Ascending aorta (tissue), 2 donors: Measurements from ENCODE around the gene UBE3C. TPM values are rescaled to one million over a fixed set of nuclear protein-coding genes. Genes with fewer than 3 reads are reported as not detected.

ENCODE experiments used
- DNase-seq, 2 donors: peaks; one replicate each; pipeline ENCODE4 v3.0.0-alpha.2; 2019; ENCODE audit warnings: low spot score in 2 of 2
- H3K27ac ChIP-seq, 2 donors: fragments of 200-600 bp; sonication (generic); one replicate each; pipeline ENCODE4 v1.5.1; 2016 to 2017; ENCODE audit warnings: mild to moderate bottlenecking in 1 of 2
- H3K27me3 ChIP-seq: fragments of 200-600 bp; sonication (generic); one replicate; pipeline ENCODE4 v1.5.1; 2017
- H3K36me3 ChIP-seq, 2 donors: fragments of 200-600 bp; sonication (generic); one replicate each; pipeline ENCODE4 v1.5.1; 2016
- H3K4me1 ChIP-seq, 2 donors: fragments of 200-600 bp; sonication (generic); one replicate each; pipeline ENCODE4 v1.5.1; 2016 to 2017; ENCODE audit warnings: mild to moderate bottlenecking in 1 of 2
- H3K4me3 ChIP-seq, 2 donors: fragments of 200-600 bp; sonication (generic); one replicate each; pipeline ENCODE4 v1.5.1; 2016 to 2017; ENCODE audit warnings: mild to moderate bottlenecking in 1 of 2
- H3K9me3 ChIP-seq, 2 donors: fragments of 200-600 bp; sonication (generic); one replicate each; pipeline ENCODE4 v1.5.1; 2016
- CTCF ChIP-seq, 3 experiments: fragments of 200-600 bp in 2 of 3; fragments of 450-650 bp in 1 of 3; sonication (generic) in 2 of 3; IDR thresholded peaks; one replicate each; pipeline ENCODE4 v1.5.1; 2016 to 2019; ENCODE audit warnings: antibody characterized with exemption in 3 of 3, mild to moderate bottlenecking in 1 of 3, moderate library complexity in 1 of 3
- intact Hi-C: fragments of 100-400 bp; cut with DNase I; formaldehyde crosslinking; loops from one replicate; pipeline ENCODE4 v1.15.1; 2023
- total RNA-seq: library from RNA; depleted of rRNA; stranded (reverse); fragments of >200 nt; gene quantifications from one replicate; pipeline ENCODE4 v1.1.0, GENCODE V29; 2016

The UBE3C gene
- total RNA-seq, 1 donor from 2014 or later: 31.7 TPM

- intact Hi-C loops: no loop called here
- no peaks in the 10 kb centered on the region for H3K36me3 ChIP-seq
- no peak for DNase-seq
- no peaks in the 10 kb centered on the region for H3K9me3 ChIP-seq
- H3K4me3 ChIP-seq: no peak overlapping the region
- TF ChIP-seq CTCF (IDR thresholded peaks at IDR 0.05): no peak
- H3K4me1 ChIP-seq: peaks cover 0 to 2% of the 10 kb centered on the region in 2 donors
- H3K27ac ChIP-seq: no peak overlapping the region
- H3K27me3 ChIP-seq: no peaks in the 10 kb centered on the region
These were observed 5.4 kb upstream of the UBE3C start for GRCh38 chr7:157133304-157133703.

GRCh38 chr7:157136372-157136771, 2.4 kb upstream of the UBE3C start:
- no peaks in the 10 kb centered on the region for H3K9me3 ChIP-seq
- no peak for DNase-seq
- peaks cover 9 to 16% of the 10 kb centered on the region in 2 donors for H3K4me1 ChIP-seq
- H3K27me3 ChIP-seq: no peaks in the 10 kb centered on the region
- no peak overlapping the region for H3K4me3 ChIP-seq
- peak overlapping the region; percentile 28 to 50 for H3K27ac ChIP-seq
- no peak for TF ChIP-seq CTCF (IDR thresholded peaks at IDR 0.05)
- peaks cover 0 to 4% of the 10 kb centered on the region in 2 donors for H3K36me3 ChIP-seq
- intact Hi-C loops: loop anchor here (5.0 kb wide), 5 partner anchors 189 to 1839 kb away; partner anchors contain the start of genes DNAJB6, INSIG1, LMBR1 and NOM1

GRCh38 chr7:157138101-157138423, 664 bp upstream of the UBE3C start:
- Histone ChIP-seq H3K4me1 (peaks cover 9 to 16% of the 10 kb centered on the region in 2 donors), H3K36me3 (peaks cover 0 to 14% of the 10 kb centered on the region in 2 donors), H3K9me3 (no peaks in the 10 kb centered on the region), H3K27me3 (no peaks in the 10 kb centered on the region), H3K4me3 (peak overlapping the region; percentile 72 to 94), H3K27ac (peak overlapping the region; percentile 82 to 90)
- no peak for TF ChIP-seq CTCF (IDR thresholded peaks at IDR 0.05)
- no peak for DNase-seq
- intact Hi-C loops: loop anchor here (2.0 to 5.0 kb wide), 6 partner anchors 135 to 1841 kb away; partner anchors contain the start of genes DNAJB6, INSIG1, LMBR1 and NOM1

- intact Hi-C loops: loop anchor here (2.0 to 5.0 kb wide), 6 partner anchors 134 to 1842 kb away; partner anchors contain the start of genes DNAJB6, INSIG1, LMBR1 and NOM1
- H3K27me3 ChIP-seq: no peaks in the 10 kb centered on the region
- H3K4me3 ChIP-seq: peak overlapping the region; percentile 72 to 94
- peak overlapping the region; percentile 87 to 90 for H3K27ac ChIP-seq
- no peaks in the 10 kb centered on the region for H3K9me3 ChIP-seq
- H3K4me1 ChIP-seq: peaks cover 9 to 16% of the 10 kb centered on the region in 2 donors
- no peak for TF ChIP-seq CTCF (IDR thresholded peaks at IDR 0.05)
- peak in 1 of 2 donors; percentile 76 for DNase-seq
- H3K36me3 ChIP-seq: peaks cover 0 to 14% of the 10 kb centered on the region in 2 donors
These were observed 534 bp downstream of the UBE3C start for GRCh38 chr7:157139111-157139809.

GRCh38 chr7:157139810-157140510, 1.2 kb downstream of the UBE3C start:
- Histone ChIP-seq H3K4me1 (peaks cover 9 to 16% of the 10 kb centered on the region in 2 donors), H3K4me3 (peak overlapping the region; percentile 72 to 94), H3K9me3 (no peaks in the 10 kb centered on the region), H3K27me3 (no peaks in the 10 kb centered on the region), H3K36me3 (peaks cover 0 to 14% of the 10 kb centered on the region in 2 donors), H3K27ac (peak overlapping the region; percentile 87 to 90)
- no peak for DNase-seq
- intact Hi-C loops: loop anchor here (2.0 to 5.0 kb wide), 6 partner anchors 133 to 1843 kb away; partner anchors contain the start of genes DNAJB6, INSIG1, LMBR1 and NOM1
- no peak for TF ChIP-seq CTCF (IDR thresholded peaks at IDR 0.05)
